Measurements from ENCODE around the gene L3MBTL3. TPM values are rescaled to one million over a fixed set of nuclear protein-coding genes. Genes with fewer than 3 reads are reported as not detected.

The L3MBTL3 gene
- polyA plus RNA-seq, 1 donor from 2014 or later: 47.6 TPM

- TF ChIP-seq EP300 (conservative IDR thresholded peaks at IDR 0.05; ENCODE audit: poor library complexity, severe bottlenecking): no peak
- TF ChIP-seq, protein P1, sequence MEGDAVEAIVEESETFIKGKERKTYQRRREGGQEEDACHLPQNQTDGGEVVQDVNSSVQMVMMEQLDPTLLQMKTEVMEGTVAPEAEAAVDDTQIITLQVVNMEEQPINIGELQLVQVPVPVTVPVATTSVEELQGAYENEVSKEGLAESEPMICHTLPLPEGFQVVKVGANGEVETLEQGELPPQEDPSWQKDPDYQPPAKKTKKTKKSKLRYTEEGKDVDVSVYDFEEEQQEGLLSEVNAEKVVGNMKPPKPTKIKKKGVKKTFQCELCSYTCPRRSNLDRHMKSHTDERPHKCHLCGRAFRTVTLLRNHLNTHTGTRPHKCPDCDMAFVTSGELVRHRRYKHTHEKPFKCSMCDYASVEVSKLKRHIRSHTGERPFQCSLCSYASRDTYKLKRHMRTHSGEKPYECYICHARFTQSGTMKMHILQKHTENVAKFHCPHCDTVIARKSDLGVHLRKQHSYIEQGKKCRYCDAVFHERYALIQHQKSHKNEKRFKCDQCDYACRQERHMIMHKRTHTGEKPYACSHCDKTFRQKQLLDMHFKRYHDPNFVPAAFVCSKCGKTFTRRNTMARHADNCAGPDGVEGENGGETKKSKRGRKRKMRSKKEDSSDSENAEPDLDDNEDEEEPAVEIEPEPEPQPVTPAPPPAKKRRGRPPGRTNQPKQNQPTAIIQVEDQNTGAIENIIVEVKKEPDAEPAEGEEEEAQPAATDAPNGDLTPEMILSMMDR (IDR thresholded peaks at IDR 0.05; ENCODE audit: poor library complexity, severe bottlenecking): no peak
- TF ChIP-seq SMC3 (conservative IDR thresholded peaks at IDR 0.05; ENCODE audit: poor library complexity): no peak
- no peak for TF ChIP-seq POLR2AphosphoS5 (IDR thresholded peaks at IDR 0.05)
- TF ChIP-seq RAD21 (conservative IDR thresholded peaks at IDR 0.05): no peak
- TF ChIP-seq, protein P2, sequence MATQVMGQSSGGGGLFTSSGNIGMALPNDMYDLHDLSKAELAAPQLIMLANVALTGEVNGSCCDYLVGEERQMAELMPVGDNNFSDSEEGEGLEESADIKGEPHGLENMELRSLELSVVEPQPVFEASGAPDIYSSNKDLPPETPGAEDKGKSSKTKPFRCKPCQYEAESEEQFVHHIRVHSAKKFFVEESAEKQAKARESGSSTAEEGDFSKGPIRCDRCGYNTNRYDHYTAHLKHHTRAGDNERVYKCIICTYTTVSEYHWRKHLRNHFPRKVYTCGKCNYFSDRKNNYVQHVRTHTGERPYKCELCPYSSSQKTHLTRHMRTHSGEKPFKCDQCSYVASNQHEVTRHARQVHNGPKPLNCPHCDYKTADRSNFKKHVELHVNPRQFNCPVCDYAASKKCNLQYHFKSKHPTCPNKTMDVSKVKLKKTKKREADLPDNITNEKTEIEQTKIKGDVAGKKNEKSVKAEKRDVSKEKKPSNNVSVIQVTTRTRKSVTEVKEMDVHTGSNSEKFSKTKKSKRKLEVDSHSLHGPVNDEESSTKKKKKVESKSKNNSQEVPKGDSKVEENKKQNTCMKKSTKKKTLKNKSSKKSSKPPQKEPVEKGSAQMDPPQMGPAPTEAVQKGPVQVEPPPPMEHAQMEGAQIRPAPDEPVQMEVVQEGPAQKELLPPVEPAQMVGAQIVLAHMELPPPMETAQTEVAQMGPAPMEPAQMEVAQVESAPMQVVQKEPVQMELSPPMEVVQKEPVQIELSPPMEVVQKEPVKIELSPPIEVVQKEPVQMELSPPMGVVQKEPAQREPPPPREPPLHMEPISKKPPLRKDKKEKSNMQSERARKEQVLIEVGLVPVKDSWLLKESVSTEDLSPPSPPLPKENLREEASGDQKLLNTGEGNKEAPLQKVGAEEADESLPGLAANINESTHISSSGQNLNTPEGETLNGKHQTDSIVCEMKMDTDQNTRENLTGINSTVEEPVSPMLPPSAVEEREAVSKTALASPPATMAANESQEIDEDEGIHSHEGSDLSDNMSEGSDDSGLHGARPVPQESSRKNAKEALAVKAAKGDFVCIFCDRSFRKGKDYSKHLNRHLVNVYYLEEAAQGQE (IDR thresholded peaks at IDR 0.05; ENCODE audit: borderline replicate concordance): no peak
- no peak for TF ChIP-seq MXI1 (conservative IDR thresholded peaks at IDR 0.05; ENCODE audit: poor library complexity, severe bottlenecking)
- TF ChIP-seq EZH2 (IDR thresholded peaks at IDR 0.05; ENCODE audit: borderline replicate concordance, insufficient read depth, low read length, poor library complexity, severe bottlenecking): no peak
- TF ChIP-seq TAF1 (IDR thresholded peaks at IDR 0.05; ENCODE audit: low read depth): no peak
- no peaks in the 10 kb centered on the region for H3K36me3 ChIP-seq (ENCODE audit: insufficient read depth, low read length)
- H3K27ac ChIP-seq (ENCODE audit: low read length): no peak overlapping the region
- H3K9me3 ChIP-seq (ENCODE audit: low read length): no peaks in the 10 kb centered on the region
- no peaks in the 10 kb centered on the region for H4K20me1 ChIP-seq (ENCODE audit: insufficient read depth)
- H3K4me3 ChIP-seq (ENCODE audit: low read length): peak overlapping the region; percentile 4
- H3F3A ChIP-seq (ENCODE audit: insufficient read depth, low read length, poor library complexity, severe bottlenecking): no peaks in the 10 kb centered on the region
- H3K79me2 ChIP-seq (replicated peaks; ENCODE audit: insufficient read depth, low read length): no peaks in the 10 kb centered on the region
- H3K4me2 ChIP-seq (ENCODE audit: low read length): no peak overlapping the region
- H2AFZ ChIP-seq (ENCODE audit: low read depth, low read length): no peak overlapping the region
- no peaks in the 10 kb centered on the region for H3K27me3 ChIP-seq (ENCODE audit: insufficient read depth, low read depth, low read length)
- H3K9ac ChIP-seq (ENCODE audit: low read length): no peak overlapping the region
- H3K9me2 ChIP-seq (ENCODE audit: insufficient read depth, low read length): no peaks in the 10 kb centered on the region
These were observed 51.9 kb downstream of the L3MBTL3 start for GRCh38 chr6:130070326-130070725.

DNA sequence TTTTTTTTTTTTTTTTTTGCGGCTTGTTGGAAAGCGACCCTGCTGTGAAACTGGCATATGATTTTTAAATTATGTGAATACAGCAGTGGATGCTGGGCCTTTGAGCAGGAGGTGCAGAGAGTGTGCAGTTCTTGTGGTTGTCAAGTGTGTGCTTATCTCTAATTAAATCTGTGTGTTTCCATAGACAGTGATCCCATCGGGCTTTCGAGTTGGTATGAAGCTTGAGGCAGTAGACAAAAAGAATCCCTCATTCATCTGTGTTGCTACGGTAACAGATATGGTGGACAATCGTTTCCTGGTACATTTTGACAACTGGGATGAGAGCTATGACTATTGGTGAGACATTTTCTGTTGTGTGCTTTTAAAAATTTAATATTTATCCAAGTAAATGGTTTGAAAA, 52.4 kb downstream of the L3MBTL3 start:
- Histone ChIP-seq H4K20me1 (ENCODE audit: insufficient read depth) (no peaks in the 10 kb centered on the region), H3K79me2 (replicated peaks; ENCODE audit: insufficient read depth, low read length) (no peaks in the 10 kb centered on the region), H3K4me3 (ENCODE audit: low read length) (peak overlapping the region; percentile 4), H3K36me3 (ENCODE audit: insufficient read depth, low read length) (no peaks in the 10 kb centered on the region), H3K9me2 (ENCODE audit: insufficient read depth, low read length) (no peaks in the 10 kb centered on the region), H3K9ac (ENCODE audit: low read length) (no peak overlapping the region), H3K9me3 (ENCODE audit: low read length) (no peaks in the 10 kb centered on the region), H3F3A (ENCODE audit: insufficient read depth, low read length, poor library complexity, severe bottlenecking) (no peaks in the 10 kb centered on the region), H3K27ac (ENCODE audit: low read length) (peak overlapping the region; percentile 22), H2AFZ (ENCODE audit: low read depth, low read length) (no peak overlapping the region), H3K4me2 (ENCODE audit: low read length) (no peak overlapping the region), H3K27me3 (ENCODE audit: insufficient read depth, low read depth, low read length) (no peaks in the 10 kb centered on the region)
- TF ChIP-seq RAD21 (conservative IDR thresholded peaks at IDR 0.05) (no peak), EP300 (conservative IDR thresholded peaks at IDR 0.05; ENCODE audit: poor library complexity, severe bottlenecking) (peak; percentile 30), POLR2AphosphoS5 (IDR thresholded peaks at IDR 0.05) (peak; percentile 23)

All from neural cell (in vitro differentiated cells).